ENCODE measurements around the gene PLA2G4A. TPM values are rescaled to one million over a fixed set of nuclear protein-coding genes. Genes with fewer than 3 reads are reported as not detected.

The PLA2G4A gene
- total and polyA plus RNA-seq, 2 donors (not counting 1 experiment from before 2014, with no cell fraction given): 0.15 TPM; not detected in 1

- no peak for DNase-seq
- H3K9me3 Mint-ChIP-seq (ENCODE audit: insufficient read depth): peaks cover 2% of the 10 kb centered on the region
- H3K27ac Mint-ChIP-seq: no peak overlapping the region
- 0% methylated on average over 1 of the region's 2 CpGs for WGBS (ENCODE audit: insufficient coverage)
- Histone ChIP-seq H4K20me1 (ENCODE audit: control insufficient read depth, insufficient read depth, low read length, poor library complexity, severe bottlenecking) (no peaks in the 10 kb centered on the region), H3K79me2 (ENCODE audit: control insufficient read depth, insufficient read depth, low read length) (no peaks in the 10 kb centered on the region), H3K9ac (ENCODE audit: low read length) (no peak overlapping the region), H3K27ac (ENCODE audit: low read length in 2 of 2) (no peak overlapping the region), H3K36me3 (replicated peaks in 1 of 2; ENCODE audit: control extremely low read depth in 1 of 2, control insufficient read depth in 1 of 2, extremely low read depth in 1 of 2, insufficient read depth in 2 of 2, low read length in 1 of 2) (no peaks in the 10 kb centered on the region), H3K4me3 (ENCODE audit: control extremely low read depth in 1 of 5, extremely low read depth in 1 of 5, insufficient read depth in 1 of 5, low read depth in 2 of 5, low read length in 4 of 5) (no peak overlapping the region), H3K4me2 (replicated peaks; ENCODE audit: low read depth, low read length, poor library complexity, severe bottlenecking) (no peak overlapping the region), H3K9me3 (ENCODE audit: control extremely low read depth in 1 of 3, control insufficient read depth in 2 of 3, insufficient read depth in 1 of 3, low read length in 2 of 3) (no peaks in the 10 kb centered on the region), H3K4me1 (ENCODE audit: control insufficient read depth in 2 of 2, insufficient read depth in 2 of 2, low read length in 2 of 2) (no peaks in the 10 kb centered on the region), H3K27me3 (replicated peaks in 1 of 4; ENCODE audit: control extremely low read depth in 1 of 4, control insufficient read depth in 3 of 4, insufficient read depth in 4 of 4, low read length in 3 of 4) (no peaks in the 10 kb centered on the region), H2AFZ (ENCODE audit: insufficient read depth, low read depth, low read length, poor library complexity, severe bottlenecking) (no peak overlapping the region)
- intact Hi-C loops (cut with micrococcal nuclease): no loop called here
- peaks cover 4% of the 10 kb centered on the region for H3K27me3 Mint-ChIP-seq
- no peak for ATAC-seq (ENCODE audit: low read depth)
- no peak for TF ChIP-seq EZH2 (IDR thresholded peaks at IDR 0.05; ENCODE audit: borderline replicate concordance, insufficient read depth, low read depth, low read length, poor library complexity, severe bottlenecking)
- no peak for TF ChIP-seq CTCF (IDR thresholded peaks at IDR 0.05)
- no peaks in the 10 kb centered on the region for H3K4me1 Mint-ChIP-seq
- CTCF ChIA-PET: no interaction called here
- POLR2A ChIA-PET: no interaction called here
- no peak overlapping the region for H3K4me3 Mint-ChIP-seq
Measured at GRCh38 chr1:186957314-186957713, 128.6 kb downstream of the PLA2G4A start.

GRCh38 chr1:186958520-186958919 is 129.8 kb downstream of the PLA2G4A start:
- WGBS (ENCODE audit: insufficient coverage): no CpG with 5 or more reads among the region's 2 CpGs
- Mint-ChIP-seq H3K9me3 (ENCODE audit: insufficient read depth) (peaks cover 2% of the 10 kb centered on the region), H3K27me3 (peaks cover 4% of the 10 kb centered on the region), H3K4me3 (no peak overlapping the region), H3K4me1 (no peaks in the 10 kb centered on the region), H3K27ac (no peak overlapping the region)
- Histone ChIP-seq H3K9me3 (ENCODE audit: control extremely low read depth in 1 of 3, control insufficient read depth in 2 of 3, insufficient read depth in 1 of 3, low read length in 2 of 3) (no peaks in the 10 kb centered on the region), H4K20me1 (ENCODE audit: control insufficient read depth, insufficient read depth, low read length, poor library complexity, severe bottlenecking) (no peaks in the 10 kb centered on the region), H3K4me1 (ENCODE audit: control insufficient read depth in 2 of 2, insufficient read depth in 2 of 2, low read length in 2 of 2) (no peaks in the 10 kb centered on the region), H3K9ac (ENCODE audit: low read length) (no peak overlapping the region), H3K79me2 (ENCODE audit: control insufficient read depth, insufficient read depth, low read length) (no peaks in the 10 kb centered on the region), H3K27ac (ENCODE audit: low read length in 2 of 2) (no peak overlapping the region), H2AFZ (ENCODE audit: insufficient read depth, low read depth, low read length, poor library complexity, severe bottlenecking) (no peak overlapping the region), H3K27me3 (replicated peaks in 1 of 4; ENCODE audit: control extremely low read depth in 1 of 4, control insufficient read depth in 3 of 4, insufficient read depth in 4 of 4, low read length in 3 of 4) (no peaks in the 10 kb centered on the region), H3K36me3 (replicated peaks in 1 of 2; ENCODE audit: control extremely low read depth in 1 of 2, control insufficient read depth in 1 of 2, extremely low read depth in 1 of 2, insufficient read depth in 2 of 2, low read length in 1 of 2) (no peaks in the 10 kb centered on the region), H3K4me3 (ENCODE audit: control extremely low read depth in 1 of 5, extremely low read depth in 1 of 5, insufficient read depth in 1 of 5, low read depth in 2 of 5, low read length in 4 of 5) (no peak overlapping the region), H3K4me2 (replicated peaks; ENCODE audit: low read depth, low read length, poor library complexity, severe bottlenecking) (no peak overlapping the region)
- ATAC-seq (ENCODE audit: low read depth): no peak
- ChIA-PET CTCF (no interaction called here), POLR2A (no interaction called here)
- intact Hi-C loops (cut with micrococcal nuclease): no loop called here
- TF ChIP-seq EZH2 (IDR thresholded peaks at IDR 0.05; ENCODE audit: borderline replicate concordance, insufficient read depth, low read depth, low read length, poor library complexity, severe bottlenecking) (no peak), CTCF (IDR thresholded peaks at IDR 0.05) (no peak)
- DNase-seq: no peak

Data from B cell (primary cell).